GM18861 (cell line): ENCODE results near the gene MLLT6.

Experiments
- ATAC-seq: cut with Tn5 transposase; IDR thresholded peaks from one replicate; pipeline ENCODE4 v1.9.1; 2021; ENCODE audit not compliant: unreplicated experiment

Gene MLLT6

DNA sequence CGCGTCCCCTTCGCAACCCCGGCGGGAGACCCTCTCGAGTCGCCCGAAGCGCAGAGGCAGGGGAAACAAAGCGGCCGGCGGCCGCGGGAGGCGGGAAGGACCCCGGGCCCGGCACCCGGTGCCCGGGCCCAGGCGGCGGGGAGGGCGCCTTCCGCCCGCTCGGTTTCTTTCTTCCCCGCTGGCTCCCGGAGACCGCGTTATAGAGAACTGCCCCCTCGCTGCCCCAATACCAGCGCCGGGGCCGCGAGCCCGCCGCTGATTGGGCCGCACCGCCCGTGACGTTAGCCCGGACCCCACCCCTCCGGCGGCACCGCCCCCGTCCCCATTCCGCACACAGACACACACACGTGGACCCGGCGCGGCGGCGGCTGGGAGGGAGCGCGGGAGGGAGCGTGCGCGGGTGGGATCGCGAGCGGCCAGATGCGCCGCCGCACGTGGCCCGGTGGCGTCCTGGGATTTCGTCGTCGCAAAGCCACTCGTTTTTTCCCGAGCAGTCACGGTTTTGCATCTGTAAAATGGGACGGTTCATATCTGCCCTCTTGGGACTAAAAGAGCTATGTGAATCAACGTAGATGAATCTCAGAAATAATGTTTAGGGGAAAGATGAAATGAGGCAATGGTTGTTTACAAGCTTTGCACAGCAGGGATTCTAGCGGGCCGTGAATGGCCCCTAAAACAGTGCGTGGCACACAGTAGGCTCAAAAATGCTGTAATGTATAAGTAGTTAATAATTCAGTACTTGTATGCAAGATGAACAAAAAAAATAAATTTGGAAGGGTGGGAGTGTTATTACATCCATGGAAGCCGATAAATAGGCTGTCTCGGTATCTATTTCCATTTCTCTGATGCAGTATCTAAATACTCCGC lies 30.1 kb upstream of the MLLT6 start, which contains the start of gene EPOP:
EPOP (minus strand) TSS at position 209 of the 867 bp plus-strand sequence. CDS start 462 bp downstream, outside the sequence.
- peak; percentile 48 for ATAC-seq

DNA sequence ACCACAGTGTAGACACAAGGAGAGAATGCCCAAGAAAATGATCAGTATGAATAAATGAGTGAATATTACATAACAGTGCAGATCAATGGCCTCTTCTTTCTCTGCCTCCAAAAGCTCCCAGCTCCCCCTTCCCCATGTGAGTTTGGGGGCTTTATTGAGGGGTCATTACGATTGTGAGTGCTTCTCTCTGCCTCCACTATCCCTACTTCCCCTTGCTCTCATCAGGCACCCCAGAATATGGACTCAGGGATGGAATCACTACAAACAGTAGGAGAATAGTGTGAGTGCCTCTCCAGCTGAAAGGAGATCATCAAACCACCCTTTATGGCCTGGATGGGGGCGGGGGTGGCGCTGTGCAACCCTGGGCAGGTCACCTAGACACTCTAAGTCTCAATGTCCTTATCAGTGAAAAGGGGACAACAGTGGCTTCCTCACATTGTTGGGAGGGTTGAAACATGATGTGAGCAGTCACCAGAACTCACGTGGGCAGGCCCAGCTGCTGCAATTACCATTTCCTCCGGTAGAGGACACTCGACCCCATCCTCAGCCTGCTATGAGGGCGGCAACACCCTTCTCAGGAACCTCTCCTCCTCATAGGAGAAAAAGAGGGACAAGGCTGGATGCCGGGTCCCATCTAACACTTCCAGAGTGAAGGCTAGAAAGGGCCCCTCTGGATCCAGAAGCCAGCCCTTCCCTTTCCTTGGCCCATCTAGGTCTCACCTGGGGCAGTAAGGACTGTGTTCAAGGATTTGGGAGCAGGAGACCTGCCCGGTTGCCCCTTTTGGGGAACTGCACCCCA lies 28.2 kb upstream of the MLLT6 start:
- no peak for ATAC-seq

DNA sequence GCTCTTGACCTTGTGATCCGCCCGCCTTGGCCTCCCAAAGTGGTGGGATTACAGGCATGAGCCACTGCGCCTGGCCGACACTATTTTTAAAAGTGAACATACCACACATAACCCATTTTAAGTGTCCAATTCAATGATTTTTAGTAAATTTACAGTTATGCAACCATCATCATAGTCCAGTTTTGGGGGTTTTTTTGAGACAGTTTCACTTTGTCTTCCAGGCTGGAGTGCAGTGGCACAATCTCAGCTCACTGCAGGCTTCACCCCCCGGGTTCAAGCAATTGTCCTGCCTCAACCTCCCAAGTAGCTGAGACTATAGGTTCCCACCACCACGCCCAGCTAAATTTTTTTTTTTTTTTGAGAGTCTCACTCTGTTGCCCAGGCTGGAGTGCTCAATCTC lies 27.3 kb upstream of the MLLT6 start:
- no peak for ATAC-seq

- ATAC-seq, result no peak
Observed at GRCh38 chr17:38681096-38681495, 24.0 kb upstream of the MLLT6 start.

DNA sequence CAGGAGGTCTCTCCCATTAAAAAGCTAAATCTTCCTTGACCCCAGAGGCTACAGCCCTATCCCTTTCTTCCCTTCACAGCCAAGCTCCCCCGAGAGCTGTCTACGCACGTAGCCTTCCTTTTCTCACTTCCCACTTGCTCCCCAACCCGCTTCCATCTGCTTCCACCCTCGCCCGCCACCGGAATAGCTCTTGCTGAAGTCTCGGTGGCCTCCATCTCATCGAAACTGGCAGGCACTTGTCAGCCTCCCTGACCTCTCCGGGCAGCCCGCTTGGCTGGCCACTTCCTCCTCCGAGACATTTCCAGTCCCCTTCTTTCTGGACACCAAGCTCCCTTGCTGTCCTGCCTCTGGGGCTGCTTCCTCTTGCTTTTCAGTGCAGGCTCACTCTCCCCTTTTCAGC lies 19.6 kb upstream of the MLLT6 start:
- no peak for ATAC-seq

- no peak for ATAC-seq
Observed at GRCh38 chr17:38687286-38687685, 17.8 kb upstream of the MLLT6 start.

GRCh38 chr17:38690386-38690785 lies 14.7 kb upstream of the MLLT6 start:
- no peak for ATAC-seq

GRCh38 chr17:38691154-38691553 lies 13.9 kb upstream of the MLLT6 start:
- no peak for ATAC-seq

DNA sequence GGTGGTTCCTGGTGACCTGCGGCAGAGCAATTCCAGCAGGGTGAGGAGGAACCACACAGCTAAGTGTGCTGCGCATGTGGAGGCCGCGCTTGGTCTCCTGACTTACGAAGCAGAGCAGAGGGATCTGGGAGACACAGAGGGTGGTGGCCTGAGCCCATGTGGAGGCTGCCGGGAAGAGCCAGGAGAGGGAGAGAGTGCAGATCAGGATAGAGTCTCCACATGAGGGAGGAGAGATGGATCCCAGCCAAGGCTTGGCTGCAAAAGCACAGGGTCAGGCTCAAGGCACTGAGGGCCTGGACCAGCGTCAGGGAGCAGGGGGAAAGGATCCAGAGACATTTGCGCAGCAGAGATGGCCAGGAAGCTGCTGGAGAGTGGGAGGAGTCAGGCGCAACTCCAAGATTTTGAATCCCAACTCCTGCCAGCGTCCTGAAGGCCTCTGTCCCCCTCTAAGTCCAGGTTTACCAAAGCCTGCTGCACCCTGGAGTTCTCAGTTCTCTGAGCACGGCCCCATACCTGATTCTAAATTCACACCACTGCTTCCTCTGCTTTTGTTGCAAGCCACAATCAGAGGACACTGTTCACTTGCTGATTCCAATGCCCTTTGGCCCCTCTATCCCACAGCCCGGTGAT lies 11.3 kb upstream of the MLLT6 start:
- no peak for ATAC-seq

DNA sequence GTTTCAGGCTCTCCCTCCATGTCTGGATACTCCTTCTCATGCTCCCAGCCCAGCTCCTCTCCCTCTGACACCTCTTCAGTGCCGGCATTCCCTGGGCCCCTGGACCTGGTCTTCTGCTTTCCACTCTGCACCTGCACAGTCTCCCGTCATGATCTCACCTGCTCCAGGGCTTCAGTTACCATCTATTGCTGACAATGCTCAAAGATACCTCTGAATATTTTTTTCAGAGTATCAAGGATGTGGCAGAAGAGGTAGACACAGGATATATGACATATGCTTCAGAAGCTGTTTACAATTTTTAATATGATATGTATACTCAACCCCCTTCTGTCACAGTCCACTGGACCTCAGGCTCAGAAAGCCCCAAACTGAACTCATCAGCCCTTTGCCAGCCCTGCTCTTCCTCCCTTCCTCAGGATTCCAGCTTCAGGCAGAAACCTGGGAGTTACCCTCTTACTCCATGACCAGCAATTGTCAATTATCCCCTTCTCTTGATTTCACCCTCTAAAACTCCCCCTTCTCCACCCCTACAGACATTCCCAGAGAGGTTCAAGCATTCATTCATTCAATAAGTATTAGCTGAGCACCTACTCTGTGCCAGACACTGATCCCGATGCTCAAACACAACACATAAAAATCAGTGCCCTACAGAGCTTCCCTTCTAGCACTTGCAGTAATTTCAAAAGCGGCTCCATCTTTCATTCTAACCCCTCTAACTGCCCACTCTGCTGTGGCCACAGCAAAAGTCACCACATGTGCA lies 7.8 kb upstream of the MLLT6 start:
- ATAC-seq, result no peak

DNA sequence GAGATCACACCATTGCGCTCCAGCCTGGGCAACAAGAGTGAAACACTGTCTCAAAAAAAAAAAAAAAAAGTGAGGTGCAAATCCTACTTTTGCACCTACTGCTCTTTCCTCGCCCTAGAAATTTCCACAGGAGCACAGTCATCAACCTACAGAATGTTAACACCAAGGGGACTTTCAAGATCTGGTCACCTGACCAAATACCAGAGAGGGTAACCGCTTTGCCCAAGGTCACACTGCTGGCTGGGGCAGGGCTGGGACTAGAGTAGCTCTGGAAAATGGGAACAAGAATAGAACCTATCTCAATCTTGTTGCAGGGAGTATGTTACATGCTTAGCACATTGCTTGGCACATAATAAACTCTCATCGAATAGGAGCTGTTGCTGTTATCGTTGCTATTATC lies 6.3 kb upstream of the MLLT6 start:
- no peak for ATAC-seq

- peak; percentile 26 for ATAC-seq
Observed at GRCh38 chr17:38701504-38702165, 3.4 kb upstream of the MLLT6 start.

DNA sequence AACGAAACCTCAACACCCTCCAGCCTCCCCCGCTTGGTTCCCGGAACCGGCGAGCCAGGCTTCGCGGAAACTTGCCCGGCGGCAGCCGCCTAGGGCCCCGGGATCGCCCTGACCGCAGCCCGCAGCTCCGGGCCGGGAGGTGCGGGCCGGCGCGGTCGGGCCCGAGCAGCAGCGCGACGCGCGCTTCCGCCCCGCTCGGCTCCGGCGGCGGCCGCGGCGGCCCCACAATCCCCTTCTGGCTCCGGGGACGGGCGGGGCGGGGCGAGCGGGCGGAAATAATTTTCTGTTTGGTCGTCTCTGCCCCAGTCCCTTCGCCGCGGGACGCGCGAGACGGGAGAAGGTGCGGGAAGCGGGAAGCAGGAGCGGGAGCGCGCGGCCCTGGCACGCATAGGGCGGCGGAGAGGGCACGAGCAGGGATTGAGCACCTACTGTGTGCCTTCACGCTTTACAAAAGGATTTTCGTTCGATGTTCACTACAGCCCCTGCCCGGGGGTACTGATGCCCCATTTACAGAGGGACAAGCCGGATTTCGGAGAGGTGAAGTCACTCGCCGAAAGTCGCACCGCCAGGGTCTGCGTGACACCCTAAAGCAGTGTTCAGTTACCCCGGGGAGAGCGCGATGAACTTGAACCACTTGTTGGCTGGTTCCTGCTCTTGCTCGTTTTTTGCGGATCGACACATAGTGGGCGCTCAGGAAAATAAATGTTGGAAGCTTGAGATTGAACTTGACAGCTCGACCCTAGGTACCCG lies 2.7 kb upstream of the MLLT6 start:
- ATAC-seq, result peak; percentile 19

- no peak for ATAC-seq
Observed at GRCh38 chr17:38702916-38703741, 1.9 kb upstream of the MLLT6 start.

GRCh38 chr17:38703742-38704605 lies 1.1 kb upstream of the MLLT6 start:
- no peak for ATAC-seq

DNA sequence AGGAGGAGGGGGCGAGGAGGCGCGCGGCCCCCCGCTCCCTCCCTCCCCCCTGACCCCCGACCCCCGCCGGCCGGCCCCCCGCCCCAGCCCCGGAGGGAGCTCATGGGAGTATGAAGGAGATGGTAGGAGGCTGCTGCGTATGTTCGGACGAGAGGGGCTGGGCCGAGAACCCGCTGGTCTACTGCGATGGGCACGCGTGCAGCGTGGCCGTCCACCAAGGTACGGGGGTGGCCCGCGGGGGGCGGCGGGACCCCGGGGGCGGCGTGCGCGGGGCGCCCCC lies 390 bp downstream of the MLLT6 start:
- no peak for ATAC-seq

DNA sequence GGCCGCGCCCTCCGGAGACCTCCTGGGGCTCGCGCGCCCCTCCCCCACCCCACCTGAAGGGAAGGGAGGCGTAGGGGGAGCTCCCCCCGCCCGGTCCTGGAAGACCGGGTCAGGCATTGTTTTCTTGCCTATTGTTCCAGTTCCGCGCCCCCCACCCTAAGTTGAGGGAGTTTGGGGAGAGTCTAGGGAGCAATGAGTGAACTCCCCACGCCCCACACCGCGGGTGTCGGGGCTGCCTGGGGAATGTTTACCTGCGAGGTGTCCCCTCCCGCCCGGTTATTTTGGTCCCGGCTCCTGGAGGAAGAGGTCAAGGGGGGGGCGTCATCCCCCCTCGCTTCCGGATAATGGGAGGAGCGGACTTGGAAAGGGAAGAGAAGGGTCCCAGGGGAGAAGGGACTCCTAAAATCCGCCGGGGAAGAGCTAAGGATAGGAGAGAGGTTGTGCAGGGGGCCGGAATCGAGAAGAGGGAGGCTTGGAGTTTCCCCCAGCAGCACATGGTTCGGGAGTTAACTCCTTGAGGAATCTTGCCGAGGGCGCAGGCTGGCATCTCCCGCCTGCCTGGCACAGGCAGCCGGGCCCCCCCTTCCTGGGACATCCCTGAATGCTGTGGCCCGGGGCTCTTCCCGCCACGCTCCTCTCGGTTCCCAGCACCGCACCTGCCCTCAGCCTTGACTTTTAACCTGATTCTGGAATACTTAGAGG lies 881 bp downstream of the MLLT6 start:
- no peak for ATAC-seq
